LNCaP clone FGC (cell line): ENCODE measurements around the gene PRAMEF17.
"Not testable (repeated sequence)": the region's sequence is repeated elsewhere in the genome, so short reads cannot be mapped to it uniquely, and the experiment has no call there.

Experiments
- DNase-seq: peaks from one replicate; pipeline ENCODE4 v3.0.0-alpha.2; 2011; ENCODE audit warnings: low read depth
- H3K4me3 ChIP-seq: 2 replicates; pipeline ENCODE4 v1.5.1; 2011; ENCODE audit warnings: mild to moderate bottlenecking, low read depth, low read length, control low read depth
- TF ChIP-seq, protein P1 (sequence below): IDR thresholded peaks from 2 replicates; pipeline ENCODE4 v1.5.1; 2012; ENCODE audit warnings: mild to moderate bottlenecking; ENCODE audit not compliant: control insufficient read depth, insufficient read depth; ENCODE audit errors: extremely low read depth

The PRAMEF17 gene

GRCh38 chr1:13389332-13389731 is at the start of gene PRAMEF17:
TSS of gene PRAMEF17 (plus strand) at chr1:13389632. CDS start at chr1:13389658, 26 bp downstream.
- not testable (repeated sequence) for DNase-seq, H3K4me3 ChIP-seq

GRCh38 chr1:13342496-13342895 is 46.9 kb upstream of the PRAMEF17 start:
- DNase-seq, H3K4me3 ChIP-seq: not testable (repeated sequence)

- not testable (repeated sequence) for H3K4me3 ChIP-seq, DNase-seq
These were observed 42.4 kb upstream of the PRAMEF17 start, which contains the start of gene PRAMEF14 for GRCh38 chr1:13347034-13347433. TSS of gene PRAMEF14 (minus strand) at chr1:13347134. CDS start at chr1:13345314, 1,820 bp downstream.

GRCh38 chr1:13353476-13353875 is 36.0 kb upstream of the PRAMEF17 start:
- H3K4me3 ChIP-seq, DNase-seq: not testable (repeated sequence)

DNA sequence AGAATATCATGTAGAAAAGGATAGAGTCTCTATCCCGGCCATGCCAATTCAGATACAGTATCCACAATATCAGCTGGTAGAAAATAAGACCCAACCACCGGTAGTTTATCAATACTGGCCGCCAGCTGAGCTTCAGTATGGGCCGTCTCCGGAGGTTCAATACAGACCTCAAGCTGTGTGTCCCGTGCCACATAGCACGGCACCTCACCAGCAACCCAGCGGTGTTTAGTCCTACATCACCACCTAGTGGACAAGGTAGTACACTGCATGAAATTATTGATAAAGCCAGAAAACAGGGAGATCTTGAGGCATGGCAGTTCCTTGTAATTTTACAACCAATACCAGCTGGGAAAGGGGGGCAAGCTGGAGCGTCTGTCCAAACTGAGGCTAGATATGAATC is 35.0 kb upstream of the PRAMEF17 start:
- H3K4me3 ChIP-seq, DNase-seq: not testable (repeated sequence)
- TF ChIP-seq, protein P1, sequence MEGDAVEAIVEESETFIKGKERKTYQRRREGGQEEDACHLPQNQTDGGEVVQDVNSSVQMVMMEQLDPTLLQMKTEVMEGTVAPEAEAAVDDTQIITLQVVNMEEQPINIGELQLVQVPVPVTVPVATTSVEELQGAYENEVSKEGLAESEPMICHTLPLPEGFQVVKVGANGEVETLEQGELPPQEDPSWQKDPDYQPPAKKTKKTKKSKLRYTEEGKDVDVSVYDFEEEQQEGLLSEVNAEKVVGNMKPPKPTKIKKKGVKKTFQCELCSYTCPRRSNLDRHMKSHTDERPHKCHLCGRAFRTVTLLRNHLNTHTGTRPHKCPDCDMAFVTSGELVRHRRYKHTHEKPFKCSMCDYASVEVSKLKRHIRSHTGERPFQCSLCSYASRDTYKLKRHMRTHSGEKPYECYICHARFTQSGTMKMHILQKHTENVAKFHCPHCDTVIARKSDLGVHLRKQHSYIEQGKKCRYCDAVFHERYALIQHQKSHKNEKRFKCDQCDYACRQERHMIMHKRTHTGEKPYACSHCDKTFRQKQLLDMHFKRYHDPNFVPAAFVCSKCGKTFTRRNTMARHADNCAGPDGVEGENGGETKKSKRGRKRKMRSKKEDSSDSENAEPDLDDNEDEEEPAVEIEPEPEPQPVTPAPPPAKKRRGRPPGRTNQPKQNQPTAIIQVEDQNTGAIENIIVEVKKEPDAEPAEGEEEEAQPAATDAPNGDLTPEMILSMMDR = peak; percentile 25; the same call in 1 of the 2 replicates

DNA sequence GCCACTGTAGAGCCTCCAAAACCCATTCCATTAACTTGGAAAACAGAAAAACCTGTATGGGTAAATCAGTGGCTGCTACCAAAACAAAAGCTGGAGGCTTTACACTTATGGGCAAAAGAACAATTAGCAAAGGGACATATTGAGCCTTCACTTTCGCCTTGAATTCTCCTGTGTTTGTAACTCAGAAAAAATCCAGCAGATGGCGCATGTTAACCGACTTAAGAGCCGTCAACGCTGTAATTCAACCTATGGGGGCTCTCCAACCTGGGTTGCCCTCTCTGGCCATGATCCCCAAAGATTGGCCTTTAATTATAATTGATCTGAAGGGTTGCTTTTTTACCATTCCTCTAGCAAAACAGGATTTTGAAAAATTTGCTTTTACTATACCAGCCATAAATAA is 32.7 kb upstream of the PRAMEF17 start:
- H3K4me3 ChIP-seq = not testable (repeated sequence)
- peak; percentile 36 for DNase-seq
- TF ChIP-seq, protein P1 = peak; percentile 62

DNA sequence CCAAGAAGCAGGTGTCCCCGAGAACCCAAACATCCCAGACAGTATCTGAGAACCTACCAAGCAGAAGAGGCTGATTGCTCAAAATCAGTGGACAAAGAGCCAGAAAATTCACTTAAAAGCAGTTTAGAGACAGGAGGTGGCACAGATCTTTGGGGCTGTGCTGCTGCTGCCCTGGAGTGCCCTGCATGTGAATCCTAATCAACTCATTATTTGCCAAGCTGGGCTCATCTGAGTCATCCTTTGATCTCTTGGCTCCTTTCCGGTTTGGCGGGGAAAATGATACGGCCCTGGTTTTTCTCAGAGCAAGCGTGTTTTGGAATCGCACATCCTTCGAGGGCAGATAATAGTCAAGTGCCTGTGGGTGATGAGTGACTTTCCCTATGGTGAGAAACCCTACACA is 27.1 kb upstream of the PRAMEF17 start:
- H3K4me3 ChIP-seq, DNase-seq: not testable (repeated sequence)

DNA sequence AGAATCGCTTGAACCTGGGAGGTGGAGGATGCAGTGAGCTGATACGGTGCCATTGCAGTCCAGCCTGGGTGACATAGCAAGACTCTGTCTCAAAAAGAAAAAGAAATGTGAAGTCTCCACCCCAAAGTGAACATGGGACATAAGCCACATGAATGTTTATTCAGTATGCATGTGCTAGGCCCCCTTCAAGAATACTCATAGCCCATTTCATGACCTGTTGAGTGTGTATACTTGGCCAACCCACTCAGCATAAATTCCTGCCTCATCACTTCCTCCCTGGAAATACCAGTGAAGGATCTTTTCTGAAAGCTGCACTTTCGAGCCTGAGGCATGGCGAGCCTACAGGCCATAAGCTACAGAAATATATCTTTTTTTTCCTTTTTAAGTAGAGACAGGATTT is 24.5 kb upstream of the PRAMEF17 start:
- DNase-seq, H3K4me3 ChIP-seq: not testable (repeated sequence)

DNA sequence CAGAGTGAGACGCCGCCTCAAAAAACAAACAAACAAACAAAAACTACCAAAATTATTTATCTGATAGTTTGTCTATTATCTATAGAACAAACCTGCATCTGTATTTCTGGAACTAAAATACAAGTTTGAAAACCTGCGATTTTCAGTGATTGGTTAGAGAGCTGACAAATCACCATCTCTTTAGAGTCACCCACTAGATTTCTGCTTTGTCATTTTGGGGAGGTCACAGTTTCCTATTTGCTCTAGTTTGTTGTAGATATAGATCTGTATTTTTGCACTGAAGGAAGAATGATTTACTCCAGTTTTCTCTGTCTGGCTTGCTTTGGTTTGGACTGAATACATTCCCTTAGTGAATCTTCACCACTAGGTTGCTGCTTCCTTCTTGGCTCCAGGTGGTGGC is 22.9 kb upstream of the PRAMEF17 start:
- not testable (repeated sequence) for DNase-seq, H3K4me3 ChIP-seq

DNA sequence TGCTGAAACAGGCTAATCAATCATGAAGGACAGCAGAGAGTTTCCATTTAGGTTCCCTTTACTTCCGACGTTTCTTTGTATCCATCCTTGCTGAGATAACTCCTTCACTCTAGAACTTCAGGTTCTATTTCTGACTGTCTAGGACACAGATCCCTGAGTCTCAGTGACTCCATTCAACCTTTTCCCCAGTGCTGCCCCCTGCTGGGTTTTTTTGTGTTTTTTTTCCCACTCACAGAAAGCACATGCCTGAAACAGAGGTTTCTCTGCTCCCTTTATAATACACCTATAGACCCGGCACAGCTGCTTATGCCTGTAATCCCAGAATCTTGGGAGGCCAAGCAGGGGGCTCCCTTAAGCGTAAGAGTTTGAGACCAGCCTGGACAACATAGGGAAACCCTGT is 20.9 kb upstream of the PRAMEF17 start:
- not testable (repeated sequence) for DNase-seq, H3K4me3 ChIP-seq
- TF ChIP-seq, protein P1 = peak; percentile 33

DNA sequence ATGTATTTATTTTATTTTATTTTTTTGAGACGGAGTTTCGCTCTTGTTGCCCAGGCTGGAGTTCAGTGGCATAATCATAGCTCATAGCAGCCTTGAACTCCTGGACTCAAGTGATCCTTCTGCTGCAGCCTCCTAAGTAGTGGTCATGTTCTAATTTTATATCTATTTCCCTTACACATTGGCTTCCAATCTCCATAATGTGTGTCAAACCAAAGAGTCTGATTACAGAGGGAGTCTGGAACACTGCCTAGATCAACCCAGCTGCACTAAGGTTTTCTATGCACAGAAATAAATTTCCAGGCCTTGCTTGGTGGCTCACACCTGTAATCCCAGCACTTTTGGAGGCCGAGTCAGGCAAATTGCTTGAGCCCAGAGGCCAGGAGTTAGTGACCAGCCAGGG is 10.4 kb upstream of the PRAMEF17 start:
- DNase-seq, H3K4me3 ChIP-seq: not testable (repeated sequence)

- not testable (repeated sequence) for DNase-seq, H3K4me3 ChIP-seq
These were observed 9.1 kb upstream of the PRAMEF17 start for GRCh38 chr1:13380380-13380779.

DNA sequence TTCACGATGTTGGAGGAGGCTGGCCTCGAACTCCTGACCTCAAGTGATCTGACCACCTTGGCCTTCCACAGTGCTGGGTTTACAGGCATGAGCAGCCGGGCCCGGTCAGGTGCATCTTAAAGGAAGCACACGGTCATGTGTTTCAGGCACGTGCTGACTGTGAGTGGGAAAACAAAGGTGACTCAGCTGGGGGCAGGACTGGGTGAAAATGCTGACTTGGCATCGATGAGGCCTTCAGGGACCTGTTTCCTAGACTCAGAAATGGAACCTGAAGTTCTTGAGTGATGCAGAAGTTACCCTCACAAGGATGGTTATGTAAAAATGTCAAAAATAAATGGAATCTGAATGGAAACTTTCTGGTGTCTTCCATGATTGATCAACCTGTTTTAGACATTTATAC is 3.6 kb downstream of the PRAMEF17 start:
- not testable (repeated sequence) for DNase-seq, H3K4me3 ChIP-seq

- DNase-seq, H3K4me3 ChIP-seq: not testable (repeated sequence)
These were observed 5.3 kb downstream of the PRAMEF17 start for GRCh38 chr1:13394761-13395160.

GRCh38 chr1:13395311-13395710 is 5.9 kb downstream of the PRAMEF17 start:
- not testable (repeated sequence) for H3K4me3 ChIP-seq, DNase-seq
